Measurements from ENCODE around the gene CLRN3. TPM values are rescaled to one million over a fixed set of nuclear protein-coding genes. Genes with fewer than 3 reads are reported as not detected.

Gene CLRN3
- total RNA-seq, 2 experiments from 2014 or later, result not detected

- no peak for DNase-seq
- intact Hi-C loops (cut with DNase I, micrococcal nuclease), result no loop called here
- POLR2A ChIA-PET, result no interaction called here
- Mint-ChIP-seq H3K4me1 (peaks cover 12% of the 10 kb centered on the region), H3K9me3 (ENCODE audit: low read depth) (no peaks in the 10 kb centered on the region), H3K4me3 (no peak overlapping the region), H3K27ac (no peak overlapping the region), H3K36me3 (ENCODE audit: low read depth) (no peaks in the 10 kb centered on the region), H3K27me3 (no peaks in the 10 kb centered on the region)
- no peak for ATAC-seq
- CTCF ChIA-PET, result no interaction called here
Measured at GRCh38 chr10:127881262-127881661, 11.5 kb downstream of the CLRN3 start.

- Mint-ChIP-seq H3K9me3 (ENCODE audit: low read depth) (no peaks in the 10 kb centered on the region), H3K27ac (no peak overlapping the region), H3K4me1 (peaks cover 12% of the 10 kb centered on the region), H3K4me3 (no peak overlapping the region), H3K36me3 (ENCODE audit: low read depth) (no peaks in the 10 kb centered on the region), H3K27me3 (no peaks in the 10 kb centered on the region)
- ATAC-seq (no peak), DNase-seq (no peak)
- CTCF ChIA-PET, result no interaction called here
- intact Hi-C loops (cut with DNase I, micrococcal nuclease), result no loop called here
- POLR2A ChIA-PET, result no interaction called here
Measured at GRCh38 chr10:127880557-127880956, 12.2 kb downstream of the CLRN3 start.

GRCh38 chr10:127878475-127879055, 14.2 kb downstream of the CLRN3 start:
- DNase-seq, result no peak
- Mint-ChIP-seq H3K27me3 (no peaks in the 10 kb centered on the region), H3K4me1 (peaks cover 12% of the 10 kb centered on the region), H3K36me3 (ENCODE audit: low read depth) (no peaks in the 10 kb centered on the region), H3K27ac (no peak overlapping the region), H3K9me3 (ENCODE audit: low read depth) (no peaks in the 10 kb centered on the region), H3K4me3 (no peak overlapping the region)
- peak; percentile 39 for ATAC-seq
- POLR2A ChIA-PET, result no interaction called here
- CTCF ChIA-PET, result interaction anchor here (0.5 kb wide), 1 partner anchor 29 kb away, joined by 3 read pairs; no protein-coding TSS in a partner anchor
- intact Hi-C loops (cut with DNase I, micrococcal nuclease), result no loop called here

GRCh38 chr10:127877699-127878098, 15.0 kb downstream of the CLRN3 start:
- intact Hi-C loops (cut with DNase I, micrococcal nuclease), result no loop called here
- H3K9me3 Mint-ChIP-seq (ENCODE audit: low read depth), result no peaks in the 10 kb centered on the region

GRCh38 chr10:127877116-127877515, 15.6 kb downstream of the CLRN3 start:
- H3K27me3 Mint-ChIP-seq, result peaks cover 3% of the 10 kb centered on the region
- no peak overlapping the region for H3K4me3 Mint-ChIP-seq
- H3K27ac Mint-ChIP-seq, result no peak overlapping the region
- ChIA-PET POLR2A (no interaction called here), CTCF (interaction anchor here (1.3 kb wide), 1 partner anchor 23 kb away, joined by 4 read pairs; no protein-coding TSS in a partner anchor)
- H3K36me3 Mint-ChIP-seq (ENCODE audit: low read depth), result no peaks in the 10 kb centered on the region
- DNase-seq (no peak), ATAC-seq (no peak)
- intact Hi-C loops (cut with DNase I, micrococcal nuclease), result no loop called here
- H3K9me3 Mint-ChIP-seq (ENCODE audit: low read depth), result no peaks in the 10 kb centered on the region
- H3K4me1 Mint-ChIP-seq, result peaks cover 12% of the 10 kb centered on the region

More at GRCh38 chr10:127877699-127878098, 15.0 kb downstream of the CLRN3 start:
- ChIA-PET POLR2A (no interaction called here), CTCF (no interaction called here)
- H3K27me3 Mint-ChIP-seq, result peaks cover under 1% of the 10 kb centered on the region
- H3K36me3 Mint-ChIP-seq (ENCODE audit: low read depth), result no peaks in the 10 kb centered on the region
- H3K4me1 Mint-ChIP-seq, result peaks cover 12% of the 10 kb centered on the region
- H3K4me3 Mint-ChIP-seq, result no peak overlapping the region
- H3K27ac Mint-ChIP-seq, result no peak overlapping the region
- ATAC-seq (peak; percentile 33), DNase-seq (no peak)

- Mint-ChIP-seq H3K4me1 (peaks cover 10% of the 10 kb centered on the region), H3K27ac (no peak overlapping the region), H3K4me3 (no peak overlapping the region), H3K9me3 (ENCODE audit: low read depth) (no peaks in the 10 kb centered on the region), H3K36me3 (ENCODE audit: low read depth) (no peaks in the 10 kb centered on the region), H3K27me3 (peaks cover 10% of the 10 kb centered on the region)
- intact Hi-C loops (cut with DNase I, micrococcal nuclease), result no loop called here
- no peak for ATAC-seq
- DNase-seq, result no peak
- ChIA-PET POLR2A (no interaction called here), CTCF (interaction anchor here (1.3 to 1.4 kb wide), 2 partner anchors 22 to 24 kb away, joined by 4 read pairs; no protein-coding TSS in a partner anchor)
Measured at GRCh38 chr10:127875916-127876315, 16.8 kb downstream of the CLRN3 start.

GRCh38 chr10:127875449-127875765, 17.3 kb downstream of the CLRN3 start:
- ChIA-PET POLR2A (no interaction called here), CTCF (interaction anchor here (0.6 to 1.4 kb wide), 4 partner anchors 12 to 508 kb away, joined by 3 to 5 read pairs (median 4); no protein-coding TSS in a partner anchor)
- Mint-ChIP-seq H3K4me3 (no peak overlapping the region), H3K27me3 (peaks cover 13% of the 10 kb centered on the region), H3K27ac (no peak overlapping the region), H3K9me3 (ENCODE audit: low read depth) (no peaks in the 10 kb centered on the region), H3K36me3 (ENCODE audit: low read depth) (no peaks in the 10 kb centered on the region), H3K4me1 (peaks cover 4% of the 10 kb centered on the region)
- ATAC-seq (no peak), DNase-seq (no peak)
- intact Hi-C loops (cut with DNase I, micrococcal nuclease), result no loop called here

- no peaks in the 10 kb centered on the region for H3K4me1 Mint-ChIP-seq
- ChIA-PET CTCF (interaction anchor here (0.5 to 1.4 kb wide), 6 partner anchors 12 to 509 kb away, joined by 3 to 5 read pairs (median 3); no protein-coding TSS in a partner anchor), POLR2A (no interaction called here)
- no peak for DNase-seq
- no peaks in the 10 kb centered on the region for H3K9me3 Mint-ChIP-seq (ENCODE audit: low read depth)
- no peaks in the 10 kb centered on the region for H3K36me3 Mint-ChIP-seq (ENCODE audit: low read depth)
- no peak overlapping the region for H3K4me3 Mint-ChIP-seq
- intact Hi-C loops (cut with DNase I, micrococcal nuclease), result no loop called here
- ATAC-seq, result no peak
- no peak overlapping the region for H3K27ac Mint-ChIP-seq
- H3K27me3 Mint-ChIP-seq, result peaks cover 14% of the 10 kb centered on the region
Measured at GRCh38 chr10:127874671-127875448, 17.9 kb downstream of the CLRN3 start.

GRCh38 chr10:127873901-127874470, 18.8 kb downstream of the CLRN3 start:
- H3K4me1 Mint-ChIP-seq, result no peaks in the 10 kb centered on the region
- no peak overlapping the region for H3K27ac Mint-ChIP-seq
- H3K4me3 Mint-ChIP-seq, result no peak overlapping the region
- H3K36me3 Mint-ChIP-seq (ENCODE audit: low read depth), result no peaks in the 10 kb centered on the region
- no peak for ATAC-seq
- no peak for DNase-seq
- peaks cover 16% of the 10 kb centered on the region for H3K27me3 Mint-ChIP-seq
- intact Hi-C loops (cut with DNase I, micrococcal nuclease), result no loop called here
- ChIA-PET POLR2A (no interaction called here), CTCF (interaction anchor here (0.5 to 1.0 kb wide), 2 partner anchors 24 to 138 kb away, joined by 3 read pairs; no protein-coding TSS in a partner anchor)
- peaks cover 4% of the 10 kb centered on the region for H3K9me3 Mint-ChIP-seq (ENCODE audit: low read depth)

GRCh38 chr10:127872871-127873600, 19.7 kb downstream of the CLRN3 start:
- Mint-ChIP-seq H3K4me3 (no peak overlapping the region), H3K4me1 (no peaks in the 10 kb centered on the region), H3K27ac (no peak overlapping the region), H3K9me3 (ENCODE audit: low read depth) (peaks cover 7% of the 10 kb centered on the region), H3K27me3 (peaks cover 19% of the 10 kb centered on the region), H3K36me3 (ENCODE audit: low read depth) (no peaks in the 10 kb centered on the region)
- DNase-seq (no peak), ATAC-seq (no peak)
- ChIA-PET POLR2A (no interaction called here), CTCF (interaction anchor here (0.7 to 1.6 kb wide), 2 partner anchors 18 to 230 kb away, joined by 3 to 5 read pairs; no protein-coding TSS in a partner anchor)
- intact Hi-C loops (cut with DNase I, micrococcal nuclease), result no loop called here

GRCh38 chr10:127872011-127872761, 20.6 kb downstream of the CLRN3 start:
- POLR2A ChIA-PET, result no interaction called here
- intact Hi-C loops (cut with DNase I, micrococcal nuclease), result no loop called here
- no peak for ATAC-seq

More at GRCh38 chr10:127872011-127872761, 20.6 kb downstream of the CLRN3 start:
- Mint-ChIP-seq H3K9me3 (ENCODE audit: low read depth) (peaks cover 7% of the 10 kb centered on the region), H3K4me1 (no peaks in the 10 kb centered on the region), H3K27ac (no peak overlapping the region), H3K27me3 (peaks cover 19% of the 10 kb centered on the region), H3K36me3 (ENCODE audit: low read depth) (no peaks in the 10 kb centered on the region), H3K4me3 (no peak overlapping the region)
- DNase-seq, result no peak
- CTCF ChIA-PET, result interaction anchor here (0.7 to 1.6 kb wide), 3 partner anchors 18 to 229 kb away, joined by 3 to 5 read pairs (median 3); no protein-coding TSS in a partner anchor
